ENCODE results near the gene FOXL3.

Gene FOXL3

DNA sequence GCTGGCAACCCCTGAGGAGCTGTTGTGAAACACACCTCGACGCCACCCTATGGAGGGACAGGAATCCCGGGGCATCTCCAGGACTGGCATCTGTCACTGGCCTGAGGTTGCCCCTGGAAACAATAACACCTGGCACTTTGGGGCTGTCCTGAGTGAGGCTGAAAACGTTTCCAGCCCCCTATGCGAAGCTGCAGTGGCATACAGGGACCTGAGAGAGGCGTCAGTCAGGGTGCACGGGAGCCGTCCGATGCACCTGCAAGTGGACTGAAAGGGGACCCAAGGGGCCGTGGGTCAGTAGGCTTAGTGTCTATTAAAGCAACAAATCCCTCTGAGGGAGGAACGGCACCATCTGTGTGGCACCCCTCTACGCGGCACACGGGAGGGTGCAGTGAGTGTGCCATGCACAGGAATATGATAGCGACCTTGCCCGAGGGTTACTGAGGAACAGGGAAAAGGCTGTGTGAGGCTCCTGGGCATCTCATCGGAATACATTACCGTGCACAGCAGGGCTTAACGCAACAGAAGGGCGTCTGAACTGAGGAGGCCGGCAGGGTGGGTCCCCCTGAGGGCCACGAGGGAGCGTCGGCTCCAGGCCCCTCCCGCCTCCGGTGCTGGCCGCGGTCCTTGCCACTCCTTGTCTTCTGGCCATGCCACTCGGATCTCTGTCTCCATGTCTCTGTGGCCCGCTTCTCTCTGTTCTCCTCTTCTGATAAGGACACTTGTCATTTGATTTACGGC is 50.4 kb downstream of the FOXL3 start:
- Histone ChIP-seq H3K27ac (ENCODE audit: insufficient read depth in 1 of 2, low read depth in 1 of 2, low read length in 2 of 2, poor library complexity in 1 of 2, severe bottlenecking in 2 of 2) (no peak overlapping the region), H3K9me3 (ENCODE audit: control extremely low read depth in 1 of 5, control insufficient read depth in 4 of 5, insufficient read depth in 2 of 5, low read depth in 1 of 5, low read length in 4 of 5) (no peaks in the 10 kb centered on the region), H3K36me3 (ENCODE audit: control insufficient read depth in 4 of 4, insufficient read depth in 4 of 4, low read length in 3 of 4) (no peaks in the 10 kb centered on the region), H3K4me1 (ENCODE audit: control extremely low read depth in 1 of 4, control insufficient read depth in 4 of 4, insufficient read depth in 4 of 4, low read length in 3 of 4) (no peaks in the 10 kb centered on the region), H3K4me3 (ENCODE audit: control insufficient read depth in 1 of 7, extremely low read depth in 1 of 7, insufficient read depth in 4 of 7, low read depth in 2 of 7, low read length in 6 of 7) (no peak overlapping the region), H3K27me3 (replicated peaks in 2 of 5; ENCODE audit: control insufficient read depth in 4 of 5, insufficient read depth in 5 of 5, low read length in 4 of 5) (peaks cover 0 to 2% (median 0%) of the 10 kb centered on the region in 5 experiments)
- 96% methylated on average over 31 of the region's 31 CpGs for WGBS (ENCODE audit: insufficient coverage)
- no peak for DNase-seq
- POLR2A ChIA-PET: no interaction called here
- CTCF ChIA-PET: interaction anchor here (1.2 kb wide), 2 partner anchors 129 to 297 kb away, joined by 3 read pairs; no protein-coding TSS in a partner anchor

Data from common myeloid progenitor, CD34-positive (primary cell).